GM11168 (cell line): Measurements from ENCODE around the gene GABRR2.

ENCODE experiments used
- in situ Hi-C: fragments of 300-500 bp; cut with MboI; formaldehyde crosslinking; loops from one replicate; pipeline ENCODE4 v1.12.0; 2022; ENCODE audit warnings: low sequenced_read_pairs; ENCODE audit not compliant: unreplicated experiment

Gene GABRR2

DNA sequence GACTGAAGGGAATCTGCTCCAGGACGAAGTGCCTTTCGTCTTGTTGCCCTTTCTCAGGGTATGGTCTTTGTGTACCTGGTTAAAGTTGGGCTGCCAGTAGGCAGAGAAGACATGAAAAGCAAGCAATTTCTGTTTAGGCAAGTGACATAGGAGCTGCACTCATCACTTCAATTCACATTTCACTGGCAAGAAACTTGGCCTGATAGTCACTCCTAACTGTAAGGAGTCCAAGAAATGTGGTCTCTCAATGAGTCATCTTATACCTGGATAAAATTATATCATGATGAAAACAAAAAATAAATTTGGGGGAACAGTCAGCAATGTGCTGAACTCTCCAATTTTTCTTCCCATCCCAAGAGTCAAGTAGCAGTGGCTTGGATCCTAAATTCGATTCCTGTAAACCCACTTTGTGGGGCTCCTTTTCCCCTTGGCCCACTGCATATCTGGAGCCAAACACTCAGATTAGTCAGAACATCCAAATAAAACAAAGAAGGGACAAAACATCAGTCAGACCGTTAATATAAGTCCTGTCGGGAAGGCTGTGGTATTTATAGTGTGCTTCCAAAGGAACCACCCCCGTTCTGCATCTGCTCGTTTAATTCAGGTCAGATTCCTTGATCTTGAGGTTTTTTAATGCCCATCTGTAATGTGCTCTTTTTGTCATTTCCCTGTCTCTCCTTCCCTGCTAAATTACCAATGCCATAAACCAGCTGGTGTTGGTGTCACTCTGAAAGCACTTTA lies 93.0 kb downstream of the GABRR2 start:
- in situ Hi-C loops: no loop called here

DNA sequence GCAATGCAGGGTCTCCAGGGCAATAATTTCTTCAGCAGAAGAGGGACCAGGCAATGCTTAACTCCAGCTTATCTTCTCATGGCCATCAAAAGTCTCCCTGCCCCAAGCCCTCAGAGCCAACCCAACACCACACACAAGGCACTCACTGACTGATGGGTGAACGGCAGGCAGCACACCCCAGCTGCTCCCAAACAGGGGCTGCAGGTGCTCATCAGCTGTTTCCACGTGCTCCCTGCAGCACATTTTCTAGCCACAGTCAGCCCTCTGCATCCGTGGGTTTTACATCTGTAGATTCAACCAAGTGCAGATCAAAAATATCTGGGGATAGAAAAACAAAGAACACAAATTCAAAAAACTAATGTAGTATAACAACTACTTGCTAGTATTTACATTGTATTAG lies 94.0 kb downstream of the GABRR2 start:
- in situ Hi-C loops: no loop called here

DNA sequence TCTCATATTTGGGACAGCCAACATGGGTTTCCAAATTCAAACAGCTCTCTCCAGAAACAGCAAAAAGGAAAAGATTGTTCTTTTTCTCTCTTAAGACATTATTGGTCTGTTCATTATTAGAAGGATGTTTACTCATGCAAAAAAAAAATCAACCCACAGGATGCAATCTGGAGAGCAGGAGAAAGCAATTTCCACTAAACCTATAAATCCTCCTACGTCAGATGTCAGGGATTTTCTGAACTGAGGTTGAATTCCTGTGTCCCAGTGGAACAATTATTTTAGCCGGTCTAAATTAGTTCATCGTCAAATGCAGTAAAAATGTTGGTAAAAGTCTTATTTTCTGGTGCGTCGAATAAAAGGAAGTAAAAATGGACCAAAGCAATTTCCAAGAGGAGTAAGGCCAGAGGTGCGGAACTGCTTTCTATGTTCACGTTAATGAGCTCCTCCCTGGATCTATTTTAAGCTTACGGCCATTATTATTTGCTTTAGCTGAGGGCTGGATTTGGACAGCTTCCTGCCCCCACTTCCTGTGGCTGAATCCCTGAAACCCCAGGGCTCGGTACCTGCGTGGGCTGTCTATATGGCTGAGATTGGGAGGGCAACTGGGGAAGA lies 97.7 kb downstream of the GABRR2 start, which contains the start of gene GABRR1:
Gene GABRR1, minus strand, starts transcription at position 60 of the 612 bp plus-strand sequence. Its CDS starts 36 bp downstream, at position 24.
- in situ Hi-C loops: no loop called here

DNA sequence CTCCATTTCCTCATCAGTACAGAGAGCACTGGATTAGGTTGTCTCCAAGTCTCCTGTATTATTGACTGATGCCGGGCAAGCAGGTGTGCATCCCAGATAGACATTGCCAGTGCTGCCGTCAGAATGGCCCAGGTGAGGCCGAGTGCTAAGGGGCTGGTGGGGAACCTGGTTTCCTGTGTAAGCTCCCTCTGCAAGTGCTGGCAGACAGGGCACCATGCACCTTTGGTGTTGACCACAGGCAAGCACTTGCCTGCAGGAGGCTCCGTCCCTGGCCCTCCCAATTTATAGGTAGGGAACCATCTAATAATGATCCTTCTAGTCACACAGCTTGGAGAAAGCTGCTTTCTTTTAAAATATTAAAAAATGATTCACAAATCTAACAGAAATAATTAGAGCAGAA lies 98.7 kb downstream of the GABRR2 start:
- in situ Hi-C loops: no loop called here

DNA sequence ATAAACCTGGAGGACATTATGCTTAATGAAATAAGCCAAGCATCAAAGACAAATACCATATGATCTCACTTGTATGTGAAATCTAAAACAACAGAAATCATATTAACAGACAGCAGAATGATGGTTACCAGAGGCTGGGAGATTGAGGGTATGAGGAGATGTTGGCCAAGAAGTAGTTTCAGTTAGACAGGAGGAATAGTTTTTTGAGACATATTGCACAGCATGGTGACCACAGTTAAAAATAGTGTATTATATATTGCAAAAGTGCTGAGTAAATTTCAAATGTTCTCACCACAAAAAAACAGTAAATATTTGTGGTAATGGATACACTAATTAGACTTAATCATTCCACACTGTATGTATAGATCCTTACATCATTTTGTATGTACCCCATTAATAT lies 99.7 kb downstream of the GABRR2 start:
- in situ Hi-C loops: no loop called here

DNA sequence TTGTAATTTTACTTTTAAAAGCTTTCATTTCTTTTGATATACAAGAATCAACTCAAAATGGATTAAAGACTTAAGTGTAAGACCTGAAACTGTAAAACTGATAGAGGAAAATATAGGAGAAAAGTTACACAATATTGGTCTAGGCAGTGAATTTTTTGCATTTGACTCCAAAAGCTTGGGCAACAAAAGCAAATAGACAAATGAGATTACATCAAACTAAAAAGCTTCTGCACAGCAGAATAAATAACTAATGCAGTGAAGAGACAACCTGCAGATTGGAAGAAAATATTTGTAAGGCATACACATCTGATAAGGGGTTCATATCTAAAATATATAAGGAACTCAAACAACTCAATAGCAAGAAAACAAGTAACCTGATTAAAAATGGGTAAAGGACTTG lies 100.9 kb downstream of the GABRR2 start:
- in situ Hi-C loops: no loop called here

DNA sequence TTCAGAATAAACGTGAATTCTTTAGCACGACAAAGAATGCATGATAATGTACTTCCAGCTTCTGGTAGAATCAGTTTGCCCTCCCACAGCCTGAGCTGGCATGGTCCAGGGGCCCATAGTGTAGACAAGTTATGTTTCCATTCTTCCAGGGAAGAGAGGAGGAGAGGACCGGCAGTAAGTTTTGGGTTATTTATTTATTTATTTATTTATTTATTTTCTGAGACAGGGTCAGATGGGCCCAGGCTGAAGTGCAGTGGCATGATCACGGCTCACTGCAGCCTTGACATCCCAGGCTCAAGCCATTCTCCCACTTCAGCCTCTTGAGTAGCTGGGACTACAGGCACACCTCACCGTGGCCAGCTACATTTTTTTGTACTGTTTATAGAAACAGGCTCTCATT lies 102.6 kb downstream of the GABRR2 start:
- in situ Hi-C loops: no loop called here

DNA sequence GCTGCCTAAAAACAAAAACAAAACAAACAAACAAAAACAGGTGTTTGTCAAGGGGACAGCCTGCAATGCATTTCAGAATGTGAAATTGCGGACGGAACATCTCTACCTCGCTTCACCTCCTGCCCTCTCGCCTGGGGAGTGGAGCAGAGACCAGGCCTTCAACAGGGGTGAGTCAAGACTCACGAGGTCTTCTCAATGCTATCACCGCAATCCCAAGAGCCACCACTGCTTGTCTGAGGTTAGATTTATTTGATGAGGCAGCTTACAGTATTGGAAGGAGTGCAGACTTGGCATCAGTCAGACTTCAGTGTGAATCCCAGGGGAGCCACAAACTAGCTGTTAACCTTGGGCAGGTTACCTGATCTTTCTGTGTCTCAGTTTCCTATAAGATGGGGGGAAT lies 105.6 kb downstream of the GABRR2 start:
- in situ Hi-C loops: no loop called here

DNA sequence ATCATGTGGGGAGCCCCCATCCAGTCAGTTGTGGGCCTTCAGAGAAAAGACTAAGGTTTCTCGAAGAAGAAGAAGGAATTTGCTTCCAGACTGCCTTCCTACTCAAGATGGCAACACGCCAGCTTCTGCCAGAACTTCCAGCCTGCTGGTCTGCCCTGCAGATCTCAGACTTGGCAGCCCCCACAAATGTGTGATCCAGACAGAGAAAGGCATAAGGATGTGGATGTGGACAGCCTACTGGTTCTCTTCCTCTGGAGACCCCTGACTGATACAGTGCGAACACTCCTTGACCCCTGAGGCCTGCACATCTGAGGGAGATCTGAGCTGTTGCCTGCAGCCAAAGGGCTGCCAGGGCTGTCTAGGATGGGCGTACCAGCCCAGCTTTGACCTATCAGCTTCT lies 106.5 kb downstream of the GABRR2 start:
- in situ Hi-C loops: no loop called here
